C4-2B (cell line): ENCODE results near the gene HOXB1.

Source experiments
- CTCF ChIP-seq: fragments of 450-650 bp; conservative IDR thresholded peaks from 2 replicates; pipeline ENCODE4 v1.5.1; 2017; ENCODE audit warnings: mild to moderate bottlenecking
- ZFX ChIP-seq: fragments of 450-650 bp; IDR thresholded peaks from 2 replicates; pipeline ENCODE4 v1.6.1; 2017

DNA sequence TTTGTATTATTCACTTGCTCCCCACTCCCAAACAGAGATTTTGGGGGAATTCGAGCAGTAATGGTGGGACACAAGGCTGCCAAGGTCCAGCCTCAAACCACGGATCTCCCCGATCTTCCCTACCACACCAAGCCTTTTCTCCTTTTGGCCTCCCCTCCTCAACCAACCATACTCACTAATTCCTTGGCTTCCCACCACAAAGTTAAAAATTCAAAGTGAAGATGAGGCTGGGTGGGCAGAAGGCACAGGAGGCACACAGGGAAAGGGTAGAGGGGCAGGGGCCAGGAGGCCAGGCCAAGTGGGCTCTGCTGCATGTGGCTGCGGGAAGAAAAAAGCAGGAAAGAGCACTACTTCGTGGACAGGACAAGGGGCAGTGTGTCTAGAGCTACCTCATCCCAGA, 32.1 kb upstream of the HOXB1 start:
- TF ChIP-seq CTCF (no peak), ZFX (no peak)
